Neural cell (in vitro differentiated cells): ENCODE measurements around the gene HMX1. TPM values are rescaled to one million over a fixed set of nuclear protein-coding genes. Genes with fewer than 3 reads are reported as not detected.

Experiments used
- H2AFZ ChIP-seq: fragments of 200-600, 300-800 bp; sonication (generic), shearing (Covaris generic); 2 replicates; pipeline ENCODE4 v1.6.0; 2014; ENCODE audit warnings: low read depth, mild to moderate bottlenecking, antibody characterized with exemption, low read length, moderate library complexity
- H3F3A ChIP-seq: fragments of 200-600 bp; shearing (Covaris generic); 2 replicates; pipeline ENCODE4 v1.6.1; 2016; ENCODE audit warnings: mild to moderate bottlenecking, moderate library complexity, mixed read lengths, antibody characterized with exemption, low read length; ENCODE audit not compliant: insufficient read depth, poor library complexity, severe bottlenecking
- H3K27ac ChIP-seq: fragments of 200-600, 300-800 bp; sonication (generic), shearing (Covaris generic); 2 replicates; pipeline ENCODE4 v1.5.1; 2014; ENCODE audit warnings: mild to moderate bottlenecking, low read length, moderate library complexity
- H3K27me3 ChIP-seq: fragments of 300-800, 200-600 bp; sonication (generic), shearing (Covaris generic); 2 replicates; pipeline ENCODE4 v1.6.0; 2014; ENCODE audit warnings: mild to moderate bottlenecking, low read depth, low read length, moderate library complexity; ENCODE audit not compliant: insufficient read depth
- H3K36me3 ChIP-seq: fragments of 300-800, 200-600 bp; sonication (generic), shearing (Covaris generic); 2 replicates; pipeline ENCODE4 v1.5.1; 2014; ENCODE audit warnings: mild to moderate bottlenecking, antibody characterized with exemption, low read length, moderate library complexity; ENCODE audit not compliant: insufficient read depth
- H3K4me2 ChIP-seq: fragments of 300-800, 200-600 bp; sonication (generic), shearing (Covaris generic); 2 replicates; pipeline ENCODE4 v1.6.0; 2014; ENCODE audit warnings: mild to moderate bottlenecking, low read length
- H3K4me3 ChIP-seq: fragments of 300-800, 200-600 bp; sonication (generic), shearing (Covaris generic); 2 replicates; pipeline ENCODE4 v1.5.1; 2014; ENCODE audit warnings: mild to moderate bottlenecking, low read length, moderate library complexity
- H3K79me2 ChIP-seq: fragments of 200-600 bp; shearing (Covaris generic); replicated peaks from 2 replicates; pipeline ENCODE4 v1.6.0; 2014; ENCODE audit warnings: mild to moderate bottlenecking, low read length, moderate library complexity; ENCODE audit not compliant: insufficient read depth
- H3K9ac ChIP-seq: fragments of 300-800, 200-600 bp; sonication (generic), shearing (Covaris generic); 2 replicates; pipeline ENCODE4 v1.6.1; 2016; ENCODE audit warnings: mild to moderate bottlenecking, low read length, mixed read lengths
- H3K9me2 ChIP-seq: fragments of 200-600 bp; shearing (Covaris generic); 2 replicates; pipeline ENCODE4 v1.6.1; 2016; ENCODE audit warnings: mild to moderate bottlenecking, low read length, mixed read lengths; ENCODE audit not compliant: insufficient read depth
- H3K9me3 ChIP-seq: fragments of 200-600, 300-800 bp; sonication (generic), shearing (Covaris generic); 2 replicates; pipeline ENCODE4 v1.6.1; 2016; ENCODE audit warnings: mild to moderate bottlenecking, mixed run types, low read length, moderate library complexity, mixed read lengths
- H4K20me1 ChIP-seq: fragments of 200-600 bp; shearing (Covaris generic); 2 replicates; pipeline ENCODE4 v1.6.1; 2016; ENCODE audit warnings: mild to moderate bottlenecking, mixed run types; ENCODE audit not compliant: insufficient read depth
- CTCF ChIP-seq: fragments of 450-650 bp; IDR thresholded peaks from 2 replicates; pipeline ENCODE4 v1.5.1; 2014; ENCODE audit warnings: antibody characterized with exemption, mild to moderate bottlenecking, moderate library complexity; ENCODE audit not compliant: poor library complexity, severe bottlenecking
- EP300 ChIP-seq: fragments of 450-650 bp; conservative IDR thresholded peaks from 2 replicates; pipeline ENCODE4 v1.6.1; 2014; ENCODE audit warnings: antibody characterized with exemption, mild to moderate bottlenecking, moderate library complexity; ENCODE audit not compliant: poor library complexity, severe bottlenecking
- EZH2 ChIP-seq: fragments of 200-600, 300-800 bp; shearing (Covaris generic), sonication (generic); IDR thresholded peaks from 2 replicates; pipeline ENCODE4 v1.6.1; 2014; ENCODE audit warnings: antibody characterized with exemption, low read length, borderline replicate concordance, mild to moderate bottlenecking; ENCODE audit not compliant: insufficient read depth, poor library complexity, severe bottlenecking
- MXI1 ChIP-seq: fragments of 450-650 bp; conservative IDR thresholded peaks from 2 replicates; pipeline ENCODE4 v1.6.1; 2014; ENCODE audit warnings: antibody characterized with exemption, mild to moderate bottlenecking; ENCODE audit not compliant: poor library complexity, severe bottlenecking
- POLR2AphosphoS5 ChIP-seq: IDR thresholded peaks from 2 replicates; pipeline ENCODE4 v1.6.1; 2012
- RAD21 ChIP-seq: fragments of 450-650 bp; conservative IDR thresholded peaks from 2 replicates; pipeline ENCODE4 v1.6.1; 2014; ENCODE audit warnings: antibody characterized with exemption, mild to moderate bottlenecking, moderate library complexity
- SMC3 ChIP-seq: fragments of 450-650 bp; conservative IDR thresholded peaks from 2 replicates; pipeline ENCODE4 v1.6.1; 2014; ENCODE audit warnings: antibody characterized with exemption, mild to moderate bottlenecking, moderate library complexity; ENCODE audit not compliant: poor library complexity
- TAF1 ChIP-seq: IDR thresholded peaks from 2 replicates; pipeline ENCODE4 v1.6.1; 2012; ENCODE audit warnings: low read depth
- polyA plus RNA-seq: library from polyadenylated mRNA; depleted of rRNA; stranded (reverse); fragments of >200 nt; gene quantifications from 2 replicates; pipeline ENCODE4 v1.2.3, GENCODE V29; 2014
- TF ChIP-seq, protein P1 (sequence below): IDR thresholded peaks from 2 replicates; pipeline ENCODE4 v1.6.1; 2012; ENCODE audit warnings: borderline replicate concordance

Gene HMX1
- polyA plus RNA-seq, 1 donor from 2014 or later, result 0.89 TPM

DNA sequence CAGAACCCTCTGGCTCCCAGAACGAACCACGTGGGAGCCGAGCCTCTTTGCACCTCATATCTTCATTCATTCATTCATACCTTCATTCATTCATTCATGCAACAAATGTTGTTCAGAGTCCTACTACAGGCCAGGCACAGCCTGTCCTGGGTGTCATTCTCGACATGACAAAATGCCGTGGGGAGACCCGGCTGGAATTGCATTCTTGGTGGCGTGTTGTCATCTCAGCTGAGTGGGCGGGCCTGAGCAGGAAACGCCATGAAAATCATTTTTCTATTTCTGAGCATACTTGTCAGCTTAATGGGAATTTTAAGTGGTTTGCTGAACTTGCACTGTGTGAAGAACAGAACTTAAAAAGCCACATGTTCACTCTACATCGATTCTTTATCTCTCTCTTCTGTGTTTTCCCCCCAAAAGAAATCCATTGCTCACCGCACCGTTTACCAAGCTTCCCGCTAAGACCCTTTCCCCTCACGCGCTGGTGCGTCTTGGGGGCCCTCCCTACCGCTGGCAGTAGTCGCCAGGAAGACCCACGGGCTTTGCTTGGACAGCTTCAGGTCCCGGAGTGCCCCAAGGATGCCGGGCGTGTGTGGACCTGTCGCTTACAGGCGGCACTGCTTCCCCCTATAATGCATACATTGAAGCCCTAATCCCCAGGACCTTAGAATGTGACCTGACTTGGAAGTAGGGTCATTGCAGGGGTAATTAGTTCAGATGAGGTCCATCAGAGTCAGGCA, 41.6 kb upstream of the HMX1 start:
- Histone ChIP-seq H3F3A (no peaks in the 10 kb centered on the region), H3K9me3 (no peaks in the 10 kb centered on the region), H3K27ac (no peak overlapping the region), H3K9me2 (no peaks in the 10 kb centered on the region), H3K27me3 (peaks cover 2% of the 10 kb centered on the region), H4K20me1 (no peaks in the 10 kb centered on the region), H3K79me2 (no peaks in the 10 kb centered on the region), H2AFZ (no peak overlapping the region), H3K9ac (no peak overlapping the region), H3K4me2 (no peak overlapping the region), H3K4me3 (no peak overlapping the region), H3K36me3 (no peaks in the 10 kb centered on the region)
- TF ChIP-seq, protein P1, sequence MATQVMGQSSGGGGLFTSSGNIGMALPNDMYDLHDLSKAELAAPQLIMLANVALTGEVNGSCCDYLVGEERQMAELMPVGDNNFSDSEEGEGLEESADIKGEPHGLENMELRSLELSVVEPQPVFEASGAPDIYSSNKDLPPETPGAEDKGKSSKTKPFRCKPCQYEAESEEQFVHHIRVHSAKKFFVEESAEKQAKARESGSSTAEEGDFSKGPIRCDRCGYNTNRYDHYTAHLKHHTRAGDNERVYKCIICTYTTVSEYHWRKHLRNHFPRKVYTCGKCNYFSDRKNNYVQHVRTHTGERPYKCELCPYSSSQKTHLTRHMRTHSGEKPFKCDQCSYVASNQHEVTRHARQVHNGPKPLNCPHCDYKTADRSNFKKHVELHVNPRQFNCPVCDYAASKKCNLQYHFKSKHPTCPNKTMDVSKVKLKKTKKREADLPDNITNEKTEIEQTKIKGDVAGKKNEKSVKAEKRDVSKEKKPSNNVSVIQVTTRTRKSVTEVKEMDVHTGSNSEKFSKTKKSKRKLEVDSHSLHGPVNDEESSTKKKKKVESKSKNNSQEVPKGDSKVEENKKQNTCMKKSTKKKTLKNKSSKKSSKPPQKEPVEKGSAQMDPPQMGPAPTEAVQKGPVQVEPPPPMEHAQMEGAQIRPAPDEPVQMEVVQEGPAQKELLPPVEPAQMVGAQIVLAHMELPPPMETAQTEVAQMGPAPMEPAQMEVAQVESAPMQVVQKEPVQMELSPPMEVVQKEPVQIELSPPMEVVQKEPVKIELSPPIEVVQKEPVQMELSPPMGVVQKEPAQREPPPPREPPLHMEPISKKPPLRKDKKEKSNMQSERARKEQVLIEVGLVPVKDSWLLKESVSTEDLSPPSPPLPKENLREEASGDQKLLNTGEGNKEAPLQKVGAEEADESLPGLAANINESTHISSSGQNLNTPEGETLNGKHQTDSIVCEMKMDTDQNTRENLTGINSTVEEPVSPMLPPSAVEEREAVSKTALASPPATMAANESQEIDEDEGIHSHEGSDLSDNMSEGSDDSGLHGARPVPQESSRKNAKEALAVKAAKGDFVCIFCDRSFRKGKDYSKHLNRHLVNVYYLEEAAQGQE, result no peak
- TF ChIP-seq TAF1 (no peak), POLR2AphosphoS5 (no peak), MXI1 (no peak), EP300 (no peak)

DNA sequence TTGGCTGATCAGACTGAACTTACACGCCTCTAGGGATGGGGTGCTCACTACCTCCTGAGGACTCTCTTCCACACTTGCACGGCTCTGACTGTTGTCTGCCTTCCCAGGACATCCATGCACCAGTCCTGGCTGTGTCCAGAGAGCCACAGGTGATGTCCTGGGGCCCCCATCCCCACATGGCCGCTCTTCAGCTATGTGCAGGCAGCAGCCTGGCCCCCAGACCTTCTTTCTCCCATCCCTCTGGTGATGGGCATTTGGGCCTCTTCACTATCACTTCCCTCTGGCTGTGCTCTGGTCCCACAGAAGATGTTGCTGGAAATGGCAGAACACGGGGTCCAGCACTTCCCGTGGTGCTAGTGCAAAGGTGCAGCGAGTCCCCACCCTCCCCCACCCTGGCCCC, 40.9 kb upstream of the HMX1 start:
- no peak for TF ChIP-seq RAD21
- TF ChIP-seq EP300, result no peak
- TF ChIP-seq MXI1, result no peak
- TF ChIP-seq, protein P1, result no peak
- no peak for TF ChIP-seq CTCF
- TF ChIP-seq POLR2AphosphoS5, result no peak
- no peak for TF ChIP-seq SMC3
- TF ChIP-seq EZH2, result no peak
- no peak for TF ChIP-seq TAF1
- no peaks in the 10 kb centered on the region for H3K36me3 ChIP-seq
- no peak overlapping the region for H2AFZ ChIP-seq
- no peak overlapping the region for H3K27ac ChIP-seq
- no peak overlapping the region for H3K9ac ChIP-seq
- H3K9me2 ChIP-seq, result no peaks in the 10 kb centered on the region
- H3K9me3 ChIP-seq, result no peaks in the 10 kb centered on the region
- no peaks in the 10 kb centered on the region for H3K27me3 ChIP-seq
- H3F3A ChIP-seq, result no peaks in the 10 kb centered on the region
- H3K4me2 ChIP-seq, result no peak overlapping the region
- H3K4me3 ChIP-seq, result no peak overlapping the region
- H3K79me2 ChIP-seq, result no peaks in the 10 kb centered on the region
- H4K20me1 ChIP-seq, result no peaks in the 10 kb centered on the region
